HFF-Myc (cell line): ENCODE results near the gene TXNRD1.

Experiments
- DNase-seq: peaks from one replicate; pipeline ENCODE4 v3.0.0-alpha.2; 2011; ENCODE audit warnings: low read depth; ENCODE audit errors: extremely low read depth
- H3K4me3 ChIP-seq: replicated peaks from 2 replicates; pipeline ENCODE4 v1.5.1; 2011; ENCODE audit warnings: low read depth, mild to moderate bottlenecking, control low read depth, low read length
- TF ChIP-seq, protein P1 (sequence below): IDR thresholded peaks from 2 replicates; pipeline ENCODE4 v1.5.1; 2012; ENCODE audit warnings: mild to moderate bottlenecking, low read depth, low read length, control low read depth; ENCODE audit errors: missing control alignments

The TXNRD1 gene

GRCh38 chr12:104190641-104191176 is 24.9 kb upstream of the TXNRD1 start:
- no peak overlapping the region for H3K4me3 ChIP-seq
- TF ChIP-seq, protein P1, sequence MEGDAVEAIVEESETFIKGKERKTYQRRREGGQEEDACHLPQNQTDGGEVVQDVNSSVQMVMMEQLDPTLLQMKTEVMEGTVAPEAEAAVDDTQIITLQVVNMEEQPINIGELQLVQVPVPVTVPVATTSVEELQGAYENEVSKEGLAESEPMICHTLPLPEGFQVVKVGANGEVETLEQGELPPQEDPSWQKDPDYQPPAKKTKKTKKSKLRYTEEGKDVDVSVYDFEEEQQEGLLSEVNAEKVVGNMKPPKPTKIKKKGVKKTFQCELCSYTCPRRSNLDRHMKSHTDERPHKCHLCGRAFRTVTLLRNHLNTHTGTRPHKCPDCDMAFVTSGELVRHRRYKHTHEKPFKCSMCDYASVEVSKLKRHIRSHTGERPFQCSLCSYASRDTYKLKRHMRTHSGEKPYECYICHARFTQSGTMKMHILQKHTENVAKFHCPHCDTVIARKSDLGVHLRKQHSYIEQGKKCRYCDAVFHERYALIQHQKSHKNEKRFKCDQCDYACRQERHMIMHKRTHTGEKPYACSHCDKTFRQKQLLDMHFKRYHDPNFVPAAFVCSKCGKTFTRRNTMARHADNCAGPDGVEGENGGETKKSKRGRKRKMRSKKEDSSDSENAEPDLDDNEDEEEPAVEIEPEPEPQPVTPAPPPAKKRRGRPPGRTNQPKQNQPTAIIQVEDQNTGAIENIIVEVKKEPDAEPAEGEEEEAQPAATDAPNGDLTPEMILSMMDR = no peak
- no peak for DNase-seq

- TF ChIP-seq, protein P1 = no peak
These were observed 18.3 kb upstream of the TXNRD1 start for GRCh38 chr12:104197264-104197663.

DNA sequence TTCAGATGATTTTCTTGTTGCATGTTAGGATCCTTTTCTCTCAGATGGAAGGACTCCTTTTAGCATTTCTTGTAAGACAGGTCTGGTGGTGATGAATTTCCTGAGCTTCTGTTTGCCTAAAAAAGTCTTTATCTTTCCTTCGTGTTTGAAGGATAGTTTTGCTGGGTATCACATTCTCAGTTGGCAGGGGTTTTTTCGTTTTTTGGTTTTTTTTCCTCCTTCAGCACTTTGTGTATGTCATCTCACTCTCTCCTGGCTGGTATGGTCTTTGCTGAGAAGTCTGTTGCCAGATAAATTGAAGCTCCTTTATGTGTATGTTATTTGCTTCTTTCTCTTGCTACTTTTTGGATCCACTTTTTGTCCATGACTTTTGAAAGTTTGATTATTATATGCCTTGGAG is 15.6 kb upstream of the TXNRD1 start:
- TF ChIP-seq, protein P1 = no peak
- no peak overlapping the region for H3K4me3 ChIP-seq
- DNase-seq = no peak

More at GRCh38 chr12:104197264-104197663, 18.3 kb upstream of the TXNRD1 start:
- DNase-seq = no peak
- no peak overlapping the region for H3K4me3 ChIP-seq

GRCh38 chr12:104201238-104202001 is 14.2 kb upstream of the TXNRD1 start:
- TF ChIP-seq, protein P1 = peak; percentile 86
- H3K4me3 ChIP-seq = no peak overlapping the region
- no peak for DNase-seq

DNA sequence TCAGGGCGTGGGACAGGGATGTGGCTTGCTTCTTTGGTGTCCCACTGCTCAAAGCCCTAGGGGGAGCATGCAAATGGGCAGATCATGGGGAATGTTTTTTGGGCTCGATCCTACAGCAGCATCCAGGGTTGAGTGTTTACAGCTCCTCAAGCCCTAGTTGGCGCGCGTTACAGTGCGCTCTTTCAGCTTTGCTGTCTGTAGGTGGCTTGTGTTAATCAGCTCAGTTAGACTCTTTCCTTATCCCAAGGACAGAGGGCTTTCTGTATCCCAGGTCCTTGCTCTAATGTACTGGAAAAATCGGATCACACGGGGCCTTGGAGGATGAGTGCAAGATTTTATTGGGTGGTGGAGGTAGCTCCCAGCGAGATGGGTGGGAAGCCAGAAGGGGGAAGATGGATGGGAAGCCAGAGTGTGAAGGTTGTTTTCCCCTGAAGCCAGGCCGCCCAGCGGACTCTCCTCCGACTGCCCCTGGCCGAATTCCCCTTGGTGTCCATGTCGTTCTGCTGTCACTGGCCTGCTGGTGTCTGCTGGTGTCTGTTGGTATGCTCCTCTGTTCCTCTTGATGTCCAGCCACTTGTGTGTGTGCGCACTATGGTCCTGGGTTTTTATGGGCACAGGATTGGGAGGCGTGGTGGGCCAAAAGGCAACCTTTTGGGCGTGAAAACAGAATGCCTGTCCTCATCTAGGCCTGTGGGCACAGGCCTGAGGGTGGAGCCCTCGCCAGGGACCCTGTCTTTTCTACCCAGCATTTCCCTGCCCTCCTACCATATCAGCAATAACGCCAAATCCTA is 10.7 kb upstream of the TXNRD1 start:
- TF ChIP-seq, protein P1 = no peak
- no peak for DNase-seq
- H3K4me3 ChIP-seq = no peak overlapping the region

DNA sequence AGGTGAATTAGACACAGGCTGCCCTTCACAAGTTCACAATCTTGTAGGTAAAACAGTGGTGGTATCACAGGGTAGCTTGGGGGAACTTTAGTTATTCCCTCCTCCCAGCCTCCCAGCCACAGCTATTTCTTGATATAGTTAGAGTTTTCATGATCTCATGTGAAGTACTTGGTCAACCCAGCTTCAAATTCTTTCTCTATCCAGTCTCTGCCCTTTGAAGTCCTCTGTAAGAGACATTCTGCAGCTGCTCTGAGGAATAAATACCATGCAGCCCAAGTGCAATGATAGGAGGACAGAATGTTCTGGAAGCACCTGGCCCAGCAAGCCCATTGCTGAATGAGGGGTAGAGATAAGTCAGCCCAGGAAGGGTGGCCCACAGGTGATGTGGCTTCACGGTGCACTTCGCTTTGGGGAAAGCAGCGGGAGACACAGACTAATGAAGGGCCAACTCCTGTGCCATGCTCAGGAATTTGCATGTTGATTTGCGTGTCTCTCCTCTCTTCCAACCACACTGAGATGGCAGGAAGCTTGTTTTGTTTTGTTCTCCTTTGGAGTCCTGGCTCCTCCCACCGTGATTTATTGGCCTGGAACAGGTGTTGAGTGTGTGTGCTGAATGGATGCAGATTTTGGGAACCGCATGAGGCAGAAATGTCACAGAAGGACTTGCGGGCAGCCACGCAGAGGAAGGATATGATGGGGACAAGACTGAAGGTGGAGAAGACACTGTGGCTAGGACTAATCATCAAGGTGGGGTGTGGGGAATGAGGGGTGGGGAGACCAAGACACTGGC is 8.0 kb upstream of the TXNRD1 start:
- no peak overlapping the region for H3K4me3 ChIP-seq
- no peak for DNase-seq
- TF ChIP-seq, protein P1 = no peak
